GM19043 (cell line): ENCODE measurements around the gene RAB3GAP1.
"Not testable (repeated sequence)": the region's sequence is repeated elsewhere in the genome, so short reads cannot be mapped to it uniquely, and the experiment has no call there.

Experiments
- ATAC-seq: cut with Tn5 transposase; IDR thresholded peaks from one replicate; pipeline ENCODE4 v1.9.1; 2021; ENCODE audit warnings: low read depth; ENCODE audit not compliant: unreplicated experiment

RAB3GAP1 gene

GRCh38 chr2:135052042-135052876 lies at the start of gene RAB3GAP1:
Gene RAB3GAP1, plus strand, starts transcription at chr2:135052292. Its CDS starts 16 bp downstream, at chr2:135052308.
- ATAC-seq: peak; percentile 75

DNA sequence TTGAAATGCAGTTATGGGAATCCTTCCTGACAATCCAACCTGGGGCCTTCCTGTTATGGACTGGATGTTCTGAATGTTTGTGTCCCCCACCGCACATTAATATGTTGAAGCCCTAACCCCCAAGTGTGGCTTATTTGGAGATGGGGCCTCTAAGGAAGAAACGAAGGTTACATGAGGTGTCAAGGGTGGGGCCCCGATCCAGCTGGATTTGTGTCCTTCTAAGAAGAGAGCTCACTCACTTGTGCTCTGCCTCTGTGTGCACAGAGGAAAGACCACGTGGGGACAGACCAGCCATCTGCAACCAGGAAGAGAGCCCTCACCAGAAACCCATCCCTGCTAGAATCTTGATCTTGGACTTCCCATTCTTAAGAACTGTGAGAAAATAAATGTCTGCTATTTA lies 49.3 kb upstream of the RAB3GAP1 start:
- no peak for ATAC-seq

GRCh38 chr2:135004005-135004746 lies 47.9 kb upstream of the RAB3GAP1 start:
- peak; percentile 92 for ATAC-seq

DNA sequence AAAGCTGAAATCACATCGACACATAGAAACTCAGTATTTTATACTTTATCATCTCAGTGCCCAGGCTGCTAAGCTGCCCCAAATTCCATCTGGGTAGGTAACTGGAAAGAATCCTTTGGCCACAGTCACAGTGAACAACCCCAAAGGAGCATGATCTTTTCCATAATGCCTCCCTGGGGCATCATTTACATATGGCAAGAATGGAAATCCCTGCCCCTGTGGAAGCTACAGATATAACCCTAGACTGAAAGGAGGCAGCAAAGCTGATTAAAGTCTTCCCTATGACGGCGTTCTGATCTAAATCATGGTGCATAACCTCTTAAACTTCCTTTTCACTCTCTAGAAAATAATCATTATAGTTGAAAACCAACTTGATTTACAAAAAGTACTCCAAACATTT lies 46.3 kb upstream of the RAB3GAP1 start:
- ATAC-seq: no peak

DNA sequence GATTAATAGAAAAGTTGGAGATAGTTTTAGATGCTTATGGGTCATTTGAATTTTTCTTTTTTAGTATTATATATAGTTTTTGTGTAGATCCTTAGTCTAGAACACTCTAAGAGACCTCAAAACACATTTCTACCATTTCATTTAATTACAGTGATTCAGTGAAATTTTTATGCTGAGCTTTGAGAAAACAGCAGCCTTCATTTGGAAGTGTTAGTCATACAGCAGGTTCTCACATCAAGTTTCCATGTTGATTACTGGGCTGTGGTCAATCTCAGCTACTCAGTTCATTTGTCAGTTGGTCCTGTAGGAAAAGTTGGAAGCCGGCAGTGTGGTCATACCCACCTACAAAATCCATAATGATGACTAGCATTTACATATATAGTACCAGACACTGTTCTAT lies 42.8 kb upstream of the RAB3GAP1 start:
- ATAC-seq: no peak

DNA sequence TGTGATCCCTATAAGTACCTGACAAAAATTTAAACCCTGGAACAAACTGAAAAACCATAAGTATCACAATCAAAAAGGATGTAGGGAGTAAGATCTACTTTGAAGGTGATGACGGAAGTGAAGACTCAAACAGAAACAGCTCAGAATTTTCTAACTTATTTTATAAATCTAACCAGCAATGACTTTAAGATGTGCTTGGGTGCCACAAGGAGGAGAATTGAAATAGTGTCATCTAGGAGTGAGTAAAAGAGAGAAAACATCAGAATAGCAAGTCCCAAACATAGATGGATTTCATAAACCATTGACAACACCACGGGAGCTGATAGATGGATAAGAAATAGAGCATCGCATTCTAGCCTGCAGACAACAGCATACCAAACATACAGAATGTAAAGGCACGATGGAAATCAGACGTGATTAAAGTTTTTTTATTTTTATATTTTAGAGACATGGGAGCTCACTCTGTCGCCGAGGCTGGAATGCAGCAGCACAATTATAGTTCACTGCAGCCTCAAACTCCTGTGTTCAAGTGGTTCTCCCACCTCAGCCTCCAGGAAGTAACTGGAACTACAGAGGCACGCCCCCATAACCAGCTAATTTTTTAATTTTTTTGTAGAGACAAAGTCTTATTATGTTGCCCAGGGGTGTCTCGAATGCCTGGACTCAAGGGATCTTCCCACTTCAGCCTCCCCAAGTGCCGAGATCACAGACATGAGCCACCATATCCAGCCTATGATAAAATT lies 41.7 kb upstream of the RAB3GAP1 start:
- no peak for ATAC-seq

GRCh38 chr2:135011633-135012032 lies 40.5 kb upstream of the RAB3GAP1 start:
- ATAC-seq: no peak

DNA sequence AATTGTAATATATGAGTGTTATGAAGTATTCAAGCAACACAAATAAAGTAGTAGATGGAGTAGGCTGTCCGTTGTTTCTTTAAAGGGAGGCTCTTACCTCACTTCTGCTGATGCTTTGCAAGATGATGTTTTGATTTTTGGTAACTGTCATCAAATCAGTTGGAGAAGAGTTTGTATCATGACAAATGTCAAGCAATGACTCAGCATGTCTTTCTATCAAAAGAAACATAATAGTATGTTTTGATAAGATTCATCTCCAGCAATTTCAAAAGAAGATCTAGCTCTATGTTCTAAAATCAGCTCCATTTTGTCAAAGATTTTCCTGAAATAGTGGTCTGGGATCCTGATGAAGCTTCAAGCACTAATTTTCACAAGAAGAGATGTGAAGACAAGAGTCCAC lies 30.5 kb upstream of the RAB3GAP1 start:
- ATAC-seq: no peak

- ATAC-seq: no peak
Observed at GRCh38 chr2:135022952-135023880, 28.9 kb upstream of the RAB3GAP1 start.

- no peak for ATAC-seq
Observed at GRCh38 chr2:135023886-135024485, 28.1 kb upstream of the RAB3GAP1 start.

DNA sequence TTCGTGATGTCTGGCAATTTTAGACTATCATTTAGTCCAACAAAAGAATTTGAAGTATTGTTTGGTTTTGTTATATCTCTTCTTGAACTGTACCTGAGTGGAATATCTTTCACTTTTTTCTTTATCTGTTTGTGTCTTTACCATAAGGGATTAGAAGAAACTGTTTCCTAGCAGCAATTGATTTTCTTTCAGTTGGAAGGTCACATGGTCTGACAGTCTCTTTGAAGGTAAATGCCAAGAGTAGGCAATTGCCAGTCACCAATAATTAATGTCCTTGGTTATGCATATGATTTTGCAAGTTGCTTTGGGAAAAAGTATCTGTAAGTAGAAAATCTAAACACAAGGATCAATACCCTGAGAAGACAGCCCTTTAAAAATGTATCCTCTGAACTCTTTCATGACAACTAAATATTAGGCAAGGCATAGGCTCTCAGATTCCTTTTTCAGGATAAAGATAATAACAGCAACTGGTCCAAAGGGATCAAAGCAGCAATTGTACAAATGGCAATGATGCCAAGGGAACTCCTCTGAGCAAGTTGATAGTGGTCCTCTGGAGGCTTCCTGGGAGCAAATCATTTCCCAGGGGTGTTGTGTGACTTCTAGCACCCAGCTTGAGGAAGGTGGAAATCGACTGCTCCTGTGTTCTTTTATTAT lies 22.5 kb upstream of the RAB3GAP1 start:
- no peak for ATAC-seq

DNA sequence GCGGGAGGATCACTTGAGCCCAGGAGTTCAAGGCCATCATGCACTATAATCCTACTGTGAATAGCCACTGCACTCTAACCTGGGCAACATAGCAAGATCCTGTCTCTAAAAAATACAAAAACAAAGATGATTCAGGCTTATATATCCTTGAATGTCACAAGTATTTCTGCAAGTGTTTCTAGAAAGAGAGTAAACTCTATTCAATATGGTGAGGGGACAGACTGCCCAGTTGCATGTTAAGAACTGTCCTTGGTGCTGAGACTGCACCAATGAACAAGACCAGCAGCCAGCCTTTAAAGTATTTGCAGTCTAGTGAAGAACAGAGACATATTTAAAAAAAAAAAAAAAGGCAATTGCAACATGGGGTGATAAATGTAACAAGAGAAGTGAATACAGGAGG lies 21.3 kb upstream of the RAB3GAP1 start:
- no peak for ATAC-seq

DNA sequence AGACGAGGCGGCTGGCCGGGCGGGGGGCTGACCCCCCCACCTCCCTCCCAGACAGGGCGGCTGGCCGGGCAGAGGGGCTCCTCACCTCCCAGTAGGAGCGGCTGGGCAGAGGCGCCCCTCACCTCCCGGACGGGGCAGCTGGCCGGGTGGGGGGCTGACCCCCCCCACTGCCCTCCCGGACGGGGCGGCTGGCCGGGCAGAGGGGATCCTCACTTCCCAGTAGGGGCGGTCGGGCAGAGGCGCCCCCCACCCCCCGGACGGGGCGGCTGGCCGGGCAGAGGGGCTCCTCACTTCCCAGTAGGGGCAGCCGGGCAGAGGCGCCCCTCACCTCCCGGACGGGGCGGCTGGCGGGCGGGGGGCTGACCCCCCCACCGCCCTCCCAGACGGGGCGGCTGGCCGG lies 18.9 kb upstream of the RAB3GAP1 start:
- ATAC-seq: not testable (repeated sequence)

DNA sequence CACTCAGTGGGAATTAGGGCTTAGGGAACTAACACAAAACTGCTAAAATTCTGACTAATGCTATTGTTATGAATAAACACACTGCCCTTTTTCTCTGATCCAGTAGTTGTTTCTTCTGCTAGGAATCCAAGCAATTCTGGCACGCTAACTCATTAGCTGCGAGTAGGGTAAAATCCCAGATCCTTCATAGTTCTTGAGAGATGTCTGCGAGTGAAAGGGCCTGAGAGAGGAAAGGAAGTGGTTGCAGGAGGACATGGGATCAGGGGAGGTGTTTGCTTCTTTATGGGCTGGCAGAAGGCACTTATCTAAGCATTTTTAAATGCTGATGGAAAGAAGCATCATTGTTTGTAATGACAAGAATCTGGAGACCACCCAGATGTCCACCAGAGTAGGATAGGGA lies 14.3 kb upstream of the RAB3GAP1 start:
- no peak for ATAC-seq

GRCh38 chr2:135043345-135043744 lies 8.7 kb upstream of the RAB3GAP1 start:
- no peak for ATAC-seq

DNA sequence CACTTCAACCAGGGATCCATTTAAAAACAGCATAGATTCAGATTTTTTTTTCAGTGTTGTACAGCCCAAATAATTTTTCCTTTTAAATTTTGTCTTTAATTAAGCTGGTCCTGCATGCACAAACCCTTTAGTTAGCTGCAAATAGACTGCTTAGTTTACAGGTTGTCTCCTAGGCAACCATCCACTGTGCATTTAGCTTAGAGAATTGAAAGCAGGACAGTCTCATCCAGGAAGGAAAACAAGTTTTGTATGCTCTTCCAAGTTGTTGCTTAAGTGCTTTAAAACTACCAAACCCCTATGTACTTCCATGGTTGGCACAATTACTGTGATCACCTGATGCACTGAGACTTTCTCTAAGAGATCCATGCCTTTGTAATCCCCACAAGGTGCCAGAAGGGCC lies 4.8 kb upstream of the RAB3GAP1 start, which contains the start of gene MAP3K19:
Gene MAP3K19 (minus strand): TSS at position 148 of the 400 bp plus-strand sequence. CDS start 22,800 bp downstream, outside the sequence.
- no peak for ATAC-seq

DNA sequence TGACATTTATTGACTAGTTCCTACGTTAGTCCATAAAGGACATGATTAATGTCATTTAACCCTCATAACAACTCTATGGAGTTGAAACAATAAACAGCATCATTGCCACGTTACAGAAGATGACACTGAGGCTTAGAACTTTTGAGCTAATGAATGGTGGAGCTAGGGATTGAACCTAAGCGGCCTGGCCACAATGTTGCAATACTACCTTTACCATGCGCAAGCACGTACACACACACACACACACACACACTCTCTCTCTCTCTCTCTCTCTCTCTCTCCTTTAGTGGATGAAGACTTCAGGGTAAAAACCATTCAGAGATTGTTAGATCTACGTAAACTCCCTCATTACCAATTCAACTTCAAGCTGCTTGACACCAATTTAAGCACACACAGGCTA lies 4.0 kb upstream of the RAB3GAP1 start:
- ATAC-seq: no peak

- ATAC-seq: no peak
Observed at GRCh38 chr2:135050132-135050531, 2.0 kb upstream of the RAB3GAP1 start.

DNA sequence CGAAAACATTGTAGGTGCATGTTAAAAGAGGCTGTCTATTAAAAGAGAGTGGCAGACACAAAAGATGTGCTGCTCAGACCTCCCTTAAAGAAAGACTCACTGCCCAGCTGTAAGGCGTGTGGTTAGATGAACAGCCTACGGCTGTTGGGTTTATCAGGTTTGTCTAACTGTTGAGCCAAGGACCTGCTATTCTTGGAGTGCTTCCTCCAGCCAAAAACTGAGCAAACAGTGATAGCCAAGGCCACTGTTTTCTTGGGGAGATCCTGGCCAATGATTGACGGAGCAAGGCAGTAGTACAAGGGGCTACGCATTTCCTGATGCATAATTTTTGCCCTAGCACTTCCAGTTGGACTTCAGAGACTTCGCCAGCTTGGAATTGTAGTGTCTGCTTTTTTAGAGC lies 1.4 kb upstream of the RAB3GAP1 start:
- ATAC-seq: no peak
